ENCODE measurements around the gene GALNT18. TPM values are rescaled to one million over a fixed set of nuclear protein-coding genes. Genes with fewer than 3 reads are reported as not detected.

GALNT18 gene
- total and polyA plus RNA-seq, 4 donors = 2.1 to 11.0 (median 3.8) TPM

DNA sequence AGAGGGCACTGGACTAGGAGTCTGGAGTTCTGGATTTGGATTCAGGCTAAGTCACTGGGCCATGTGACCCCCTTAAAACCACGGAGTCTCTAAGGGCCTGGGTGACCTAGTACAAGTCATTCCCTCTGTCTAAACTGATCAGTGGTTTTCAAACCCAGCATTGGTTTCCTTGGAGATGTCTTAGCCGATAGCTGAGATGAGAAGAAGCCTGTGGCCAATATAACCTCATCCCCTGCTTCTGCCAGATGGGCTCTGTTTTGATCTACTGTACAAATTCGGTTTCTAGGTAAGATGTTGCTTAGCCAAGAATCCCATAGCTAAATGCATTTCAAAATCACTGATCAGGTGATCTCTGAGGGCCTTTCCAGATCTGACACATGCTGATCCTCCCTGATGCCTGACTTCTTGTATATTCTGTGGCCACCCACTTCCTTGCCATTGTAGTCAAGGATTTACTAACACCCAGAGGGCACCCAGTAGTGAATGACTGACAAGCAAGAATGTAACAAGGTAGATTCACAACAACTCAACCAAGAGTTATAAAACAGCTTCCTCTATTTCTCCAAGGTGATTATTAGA, 53.1 kb downstream of the GALNT18 start:
- Histone ChIP-seq H3K36me3 (ENCODE audit: control insufficient read depth in 4 of 4, insufficient read depth in 3 of 4, low read depth in 1 of 4, low read length in 3 of 4) (no peaks in the 10 kb centered on the region), H3K9me3 (ENCODE audit: control insufficient read depth in 4 of 4, low read length in 3 of 4) (no peaks in the 10 kb centered on the region), H3K4me3 (ENCODE audit: low read depth in 1 of 3, low read length in 3 of 3) (no peak overlapping the region), H3K4me1 (ENCODE audit: control insufficient read depth in 4 of 4, insufficient read depth in 4 of 4, low read length in 3 of 4) (no peaks in the 10 kb centered on the region), H3K27ac (ENCODE audit: low read depth in 1 of 2, low read length in 2 of 2) (no peak overlapping the region), H3K9ac (ENCODE audit: low read depth in 1 of 2, low read length in 2 of 2) (no peak overlapping the region), H3K27me3 (ENCODE audit: control insufficient read depth in 4 of 4, insufficient read depth in 4 of 4, low read length in 3 of 4) (no peaks in the 10 kb centered on the region)
- no peak for DNase-seq (ENCODE audit: low spot score)
- TF ChIP-seq NR2F2 (IDR thresholded peaks at IDR 0.05) = no peak
- no peak for TF ChIP-seq GABPA (IDR thresholded peaks at IDR 0.05 in 1 of 2, conservative IDR thresholded peaks at IDR 0.05 in 1 of 2)
- WGBS = 86% methylated on average over 3 of the region's 3 CpGs

GRCh38 chr11:11567936-11568650, 53.7 kb downstream of the GALNT18 start:
- 85% methylated on average over 7 of the region's 7 CpGs for WGBS
- no peaks in the 10 kb centered on the region for H3K4me1 ChIP-seq (ENCODE audit: control insufficient read depth in 4 of 4, insufficient read depth in 4 of 4, low read length in 3 of 4)
- no peak overlapping the region for H3K9ac ChIP-seq (ENCODE audit: low read depth in 1 of 2, low read length in 2 of 2)

GRCh38 chr11:11565636-11566035, 56.2 kb downstream of the GALNT18 start:
- H3K9me3 ChIP-seq (ENCODE audit: control insufficient read depth in 4 of 4, low read length in 3 of 4) = no peaks in the 10 kb centered on the region
- H3K27ac ChIP-seq (ENCODE audit: low read depth in 1 of 2, low read length in 2 of 2) = no peak overlapping the region
- 66% methylated on average over 2 of the region's 2 CpGs for WGBS
- no peaks in the 10 kb centered on the region for H3K27me3 ChIP-seq (ENCODE audit: control insufficient read depth in 4 of 4, insufficient read depth in 4 of 4, low read length in 3 of 4)
- DNase-seq (ENCODE audit: low spot score) = no peak
- no peak overlapping the region for H3K4me3 ChIP-seq (ENCODE audit: low read depth in 1 of 3, low read length in 3 of 3)
- no peaks in the 10 kb centered on the region for H3K4me1 ChIP-seq (ENCODE audit: control insufficient read depth in 4 of 4, insufficient read depth in 4 of 4, low read length in 3 of 4)
- H3K36me3 ChIP-seq (ENCODE audit: control insufficient read depth in 4 of 4, insufficient read depth in 3 of 4, low read depth in 1 of 4, low read length in 3 of 4) = no peaks in the 10 kb centered on the region
- no peak overlapping the region for H3K9ac ChIP-seq (ENCODE audit: low read depth in 1 of 2, low read length in 2 of 2)
- TF ChIP-seq YY1 (IDR thresholded peaks at IDR 0.05) (no peak), RAD21 (IDR thresholded peaks at IDR 0.05) (no peak), EGR1 (IDR thresholded peaks at IDR 0.05; ENCODE audit: low read depth in 2 of 2) (no peak), GABPA (IDR thresholded peaks at IDR 0.05 in 1 of 2, conservative IDR thresholded peaks at IDR 0.05 in 1 of 2) (no peak), HNF4A (conservative IDR thresholded peaks at IDR 0.05) (no peak), REST (IDR thresholded peaks at IDR 0.05) (no peak), TAF1 (conservative IDR thresholded peaks at IDR 0.05) (no peak)

More at GRCh38 chr11:11567936-11568650, 53.7 kb downstream of the GALNT18 start:
- DNase-seq (ENCODE audit: low spot score) = no peak
- Histone ChIP-seq H3K27me3 (ENCODE audit: control insufficient read depth in 4 of 4, insufficient read depth in 4 of 4, low read length in 3 of 4) (no peaks in the 10 kb centered on the region), H3K36me3 (ENCODE audit: control insufficient read depth in 4 of 4, insufficient read depth in 3 of 4, low read depth in 1 of 4, low read length in 3 of 4) (no peaks in the 10 kb centered on the region), H3K4me3 (ENCODE audit: low read depth in 1 of 3, low read length in 3 of 3) (no peak overlapping the region), H3K27ac (ENCODE audit: low read depth in 1 of 2, low read length in 2 of 2) (no peak overlapping the region), H3K9me3 (ENCODE audit: control insufficient read depth in 4 of 4, low read length in 3 of 4) (no peaks in the 10 kb centered on the region)
- TF ChIP-seq RXRA (IDR thresholded peaks at IDR 0.05) = no peak
- TF ChIP-seq RAD21 (IDR thresholded peaks at IDR 0.05) = no peak
- no peak for TF ChIP-seq FOXA2 (IDR thresholded peaks at IDR 0.05)
- TF ChIP-seq, protein P1, sequence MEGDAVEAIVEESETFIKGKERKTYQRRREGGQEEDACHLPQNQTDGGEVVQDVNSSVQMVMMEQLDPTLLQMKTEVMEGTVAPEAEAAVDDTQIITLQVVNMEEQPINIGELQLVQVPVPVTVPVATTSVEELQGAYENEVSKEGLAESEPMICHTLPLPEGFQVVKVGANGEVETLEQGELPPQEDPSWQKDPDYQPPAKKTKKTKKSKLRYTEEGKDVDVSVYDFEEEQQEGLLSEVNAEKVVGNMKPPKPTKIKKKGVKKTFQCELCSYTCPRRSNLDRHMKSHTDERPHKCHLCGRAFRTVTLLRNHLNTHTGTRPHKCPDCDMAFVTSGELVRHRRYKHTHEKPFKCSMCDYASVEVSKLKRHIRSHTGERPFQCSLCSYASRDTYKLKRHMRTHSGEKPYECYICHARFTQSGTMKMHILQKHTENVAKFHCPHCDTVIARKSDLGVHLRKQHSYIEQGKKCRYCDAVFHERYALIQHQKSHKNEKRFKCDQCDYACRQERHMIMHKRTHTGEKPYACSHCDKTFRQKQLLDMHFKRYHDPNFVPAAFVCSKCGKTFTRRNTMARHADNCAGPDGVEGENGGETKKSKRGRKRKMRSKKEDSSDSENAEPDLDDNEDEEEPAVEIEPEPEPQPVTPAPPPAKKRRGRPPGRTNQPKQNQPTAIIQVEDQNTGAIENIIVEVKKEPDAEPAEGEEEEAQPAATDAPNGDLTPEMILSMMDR (IDR thresholded peaks at IDR 0.05; ENCODE audit: low read depth, low read length, missing input control) = no peak
- TF ChIP-seq, protein P2, sequence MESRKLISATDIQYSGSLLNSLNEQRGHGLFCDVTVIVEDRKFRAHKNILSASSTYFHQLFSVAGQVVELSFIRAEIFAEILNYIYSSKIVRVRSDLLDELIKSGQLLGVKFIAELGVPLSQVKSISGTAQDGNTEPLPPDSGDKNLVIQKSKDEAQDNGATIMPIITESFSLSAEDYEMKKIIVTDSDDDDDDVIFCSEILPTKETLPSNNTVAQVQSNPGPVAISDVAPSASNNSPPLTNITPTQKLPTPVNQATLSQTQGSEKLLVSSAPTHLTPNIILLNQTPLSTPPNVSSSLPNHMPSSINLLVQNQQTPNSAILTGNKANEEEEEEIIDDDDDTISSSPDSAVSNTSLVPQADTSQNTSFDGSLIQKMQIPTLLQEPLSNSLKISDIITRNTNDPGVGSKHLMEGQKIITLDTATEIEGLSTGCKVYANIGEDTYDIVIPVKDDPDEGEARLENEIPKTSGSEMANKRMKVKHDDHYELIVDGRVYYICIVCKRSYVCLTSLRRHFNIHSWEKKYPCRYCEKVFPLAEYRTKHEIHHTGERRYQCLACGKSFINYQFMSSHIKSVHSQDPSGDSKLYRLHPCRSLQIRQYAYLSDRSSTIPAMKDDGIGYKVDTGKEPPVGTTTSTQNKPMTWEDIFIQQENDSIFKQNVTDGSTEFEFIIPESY (IDR thresholded peaks at IDR 0.05) = no peak
- no peak for TF ChIP-seq SP1 (IDR thresholded peaks at IDR 0.05)
- TF ChIP-seq, protein P3, sequence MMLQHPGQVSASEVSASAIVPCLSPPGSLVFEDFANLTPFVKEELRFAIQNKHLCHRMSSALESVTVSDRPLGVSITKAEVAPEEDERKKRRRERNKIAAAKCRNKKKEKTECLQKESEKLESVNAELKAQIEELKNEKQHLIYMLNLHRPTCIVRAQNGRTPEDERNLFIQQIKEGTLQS (IDR thresholded peaks at IDR 0.05) = no peak
- no peak for TF ChIP-seq NR2F2 (IDR thresholded peaks at IDR 0.05)
- TF ChIP-seq YY1 (IDR thresholded peaks at IDR 0.05) = no peak
- no peak for TF ChIP-seq FOXA1 (IDR thresholded peaks at IDR 0.05)
- no peak for TF ChIP-seq TAF1 (conservative IDR thresholded peaks at IDR 0.05)
- no peak for TF ChIP-seq HNF4G (IDR thresholded peaks at IDR 0.05)
- TF ChIP-seq EGR1 (IDR thresholded peaks at IDR 0.05; ENCODE audit: low read depth in 2 of 2) = no peak

All from liver (tissue), 9 donors.